GM23248 (cell line): ENCODE measurements around the gene CRHBP.

Experiments used
- EZH2 ChIP-seq: fragments of 200-600 bp; sonication (generic); IDR thresholded peaks from 2 replicates; pipeline ENCODE4 v1.6.1; 2018; ENCODE audit warnings: antibody characterized with exemption, mild to moderate bottlenecking; ENCODE audit not compliant: insufficient read depth, poor library complexity, severe bottlenecking
- EZH2phosphoT487 ChIP-seq: fragments of 200-600 bp; sonication (generic); IDR thresholded peaks from 2 replicates; pipeline ENCODE4 v1.6.1; 2018; ENCODE audit warnings: antibody characterized with exemption, moderate library complexity, mild to moderate bottlenecking, low read depth; ENCODE audit not compliant: insufficient read depth

- no peak for TF ChIP-seq EZH2
- no peak for TF ChIP-seq EZH2phosphoT487
Observed at GRCh38 chr5:77011498-77011897, 58.7 kb downstream of the CRHBP start.
